NCI-H2081 (cell line): ENCODE data around the gene DCST2.

Source experiments
- DNase-seq, 2 experiments: peaks; one replicate each; lab custom pipeline; 2025; lab: John Stamatoyannopoulos, UW

The DCST2 gene

GRCh38 chr1:155069551-155070157, 36.1 kb upstream of the DCST2 start:
- peak; percentile 77 to 85 for DNase-seq

DNA sequence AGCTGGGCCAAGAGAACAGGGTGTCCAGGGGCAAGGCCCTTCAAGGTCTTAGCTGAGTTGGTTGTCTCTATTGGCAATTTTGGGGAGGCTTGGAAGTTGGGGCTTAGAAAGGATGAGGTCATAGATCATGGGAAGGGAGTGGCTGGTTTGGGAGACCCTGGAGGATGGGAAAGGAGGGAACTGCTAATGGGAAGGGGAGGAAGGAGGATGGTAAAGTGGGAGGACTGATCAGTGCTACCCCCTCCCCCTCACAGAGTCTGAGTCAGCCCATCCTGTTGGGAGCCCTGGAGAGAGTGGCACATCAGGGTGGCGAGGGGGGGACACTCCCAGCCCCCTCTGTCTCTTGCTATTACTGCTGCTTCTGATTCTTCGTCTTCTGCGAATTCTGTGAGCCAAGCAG, 35.0 kb upstream of the DCST2 start:
- no peak for DNase-seq

- DNase-seq, result no peak
Observed at GRCh38 chr1:155066777-155067176, 33.2 kb upstream of the DCST2 start.

- no peak for DNase-seq
Observed at GRCh38 chr1:155064832-155065429, 31.4 kb upstream of the DCST2 start.

DNA sequence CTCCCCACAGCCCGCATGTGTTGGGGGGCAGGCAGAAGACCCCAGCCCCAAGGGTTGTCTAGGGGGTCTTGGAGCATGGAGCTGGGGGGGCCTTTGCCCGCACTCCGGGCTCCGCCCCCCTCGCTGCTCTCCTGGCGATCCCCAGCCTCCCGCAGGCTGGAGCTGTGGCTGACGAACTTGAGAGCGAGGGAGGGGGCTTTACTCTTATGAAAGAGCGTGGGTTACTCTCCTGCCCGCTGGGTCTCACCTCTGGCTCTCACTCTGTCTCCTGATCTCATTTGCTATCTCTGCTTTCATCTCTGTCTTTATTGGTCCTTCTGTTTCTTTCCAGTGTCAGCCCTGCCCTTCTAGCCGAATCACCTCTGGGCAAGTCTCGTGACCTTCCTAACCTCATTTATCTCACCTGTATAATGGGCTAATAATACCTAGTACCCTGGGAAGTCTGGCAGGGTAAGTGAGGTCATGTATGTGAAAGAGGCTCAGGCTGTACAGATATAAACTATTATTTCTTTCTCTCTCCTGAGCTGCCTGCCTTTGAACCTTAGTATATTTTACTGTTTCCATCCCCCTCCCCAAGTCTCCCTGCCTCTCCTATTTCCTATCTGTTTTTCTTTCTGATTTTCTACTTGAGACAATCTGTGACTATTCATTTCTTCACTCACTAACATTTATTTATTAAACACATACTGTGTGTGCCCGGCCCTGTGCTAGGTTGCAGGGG, 30.7 kb upstream of the DCST2 start:
- peak in 1 of 2 experiments; percentile 35 for DNase-seq

DNA sequence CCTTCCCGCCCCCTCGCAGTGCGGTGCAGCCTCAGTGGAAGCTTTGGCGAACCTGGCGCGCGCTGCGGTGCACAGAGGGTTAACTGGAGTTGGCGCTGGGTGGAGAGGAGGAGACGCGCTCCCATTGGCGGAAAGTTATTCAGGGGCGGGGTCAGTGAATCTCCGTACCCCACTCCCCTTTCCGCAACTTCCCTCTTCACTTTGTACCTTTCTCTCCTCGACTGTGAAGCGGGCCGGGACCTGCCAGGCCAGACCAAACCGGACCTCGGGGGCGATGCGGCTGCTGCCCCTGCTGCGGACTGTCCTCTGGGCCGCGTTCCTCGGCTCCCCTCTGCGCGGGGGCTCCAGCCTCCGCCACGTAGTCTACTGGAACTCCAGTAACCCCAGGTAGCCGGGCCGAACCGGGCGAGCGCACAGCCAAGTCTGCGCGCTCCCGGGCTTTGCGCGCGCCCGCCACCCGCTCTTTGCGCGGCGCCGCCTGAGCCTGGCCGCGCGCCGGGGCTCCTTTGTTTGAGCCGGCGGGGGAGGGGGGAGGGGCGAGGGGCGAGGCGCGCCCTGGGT, 30.0 kb upstream of the DCST2 start, which contains the start of gene EFNA4:
Gene EFNA4, plus strand, starts transcription at position 191 of the 561 bp plus-strand sequence. Its CDS starts 84 bp downstream, at position 275.
- DNase-seq, result peak; percentile 47 to 54

- peak; percentile 53 to 58 for DNase-seq
Observed at GRCh38 chr1:155062702-155063411, 29.3 kb upstream of the DCST2 start.

DNA sequence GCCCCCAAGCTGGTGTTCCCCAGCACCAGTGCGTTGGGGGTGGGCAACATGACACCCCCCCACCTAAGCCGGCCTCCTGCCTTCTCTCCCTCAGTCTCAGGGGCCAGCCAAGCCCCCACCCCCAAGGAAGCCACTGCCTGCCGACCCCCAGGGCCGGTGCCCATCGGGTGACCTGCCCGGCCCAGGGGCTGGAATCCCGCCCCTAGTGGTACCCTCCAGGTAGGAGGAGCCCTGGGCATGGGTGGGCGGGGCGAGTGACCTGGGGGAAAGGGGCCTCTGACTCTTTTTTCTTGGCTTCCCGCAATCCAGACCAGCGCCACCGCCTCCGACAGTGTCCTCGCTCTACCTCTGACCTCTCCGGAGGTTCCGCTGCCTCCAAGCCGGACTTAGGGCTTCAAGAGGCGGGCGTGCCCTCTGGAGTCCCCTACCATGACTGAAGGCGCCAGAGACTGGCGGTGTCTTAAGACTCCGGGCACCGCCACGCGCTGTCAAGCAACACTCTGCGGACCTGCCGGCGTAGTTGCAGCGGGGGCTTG, 28.6 kb upstream of the DCST2 start:
- DNase-seq, result no peak

DNA sequence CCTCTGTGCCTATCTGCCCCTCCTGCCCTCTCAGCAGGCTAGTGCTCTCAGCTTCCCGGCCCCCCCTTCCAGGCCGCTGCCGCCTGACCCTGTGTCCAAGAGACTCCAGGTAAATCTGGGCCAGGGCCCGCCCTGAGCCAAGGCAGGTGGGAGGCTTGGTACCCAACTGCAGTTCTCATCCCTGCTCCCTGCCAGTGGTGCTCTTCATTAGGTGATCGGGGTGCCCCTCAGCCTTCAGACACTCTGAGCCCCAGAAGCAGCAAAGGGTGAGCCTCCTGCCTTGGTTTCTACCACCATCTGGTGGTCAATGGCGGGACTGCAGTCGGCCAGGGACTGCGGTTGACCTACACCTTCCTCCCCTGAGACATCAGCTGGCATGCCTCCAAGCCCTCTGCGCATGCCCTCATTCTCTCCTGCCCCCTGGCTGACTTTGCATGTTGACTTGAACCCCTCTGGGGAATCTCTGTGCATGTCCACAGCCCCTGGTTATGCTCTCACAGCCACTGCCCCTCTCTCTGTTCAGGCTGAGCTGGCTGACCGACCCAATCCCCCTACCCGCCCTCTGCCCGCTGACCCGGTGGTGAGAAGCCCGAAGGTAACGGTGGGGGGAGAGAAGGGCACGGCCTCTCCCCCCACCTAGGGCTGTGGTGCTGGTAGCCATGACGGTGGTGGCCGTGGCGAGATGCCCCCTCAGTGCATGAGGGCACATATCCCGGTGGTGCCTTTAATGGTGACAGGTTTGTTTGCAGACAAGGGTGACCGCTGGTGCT, 28.0 kb upstream of the DCST2 start:
- DNase-seq, result peak; percentile 88 to 91

GRCh38 chr1:155060736-155061135, 27.2 kb upstream of the DCST2 start:
- DNase-seq, result no peak

- no peak for DNase-seq
Observed at GRCh38 chr1:155057788-155058211, 24.2 kb upstream of the DCST2 start.

DNA sequence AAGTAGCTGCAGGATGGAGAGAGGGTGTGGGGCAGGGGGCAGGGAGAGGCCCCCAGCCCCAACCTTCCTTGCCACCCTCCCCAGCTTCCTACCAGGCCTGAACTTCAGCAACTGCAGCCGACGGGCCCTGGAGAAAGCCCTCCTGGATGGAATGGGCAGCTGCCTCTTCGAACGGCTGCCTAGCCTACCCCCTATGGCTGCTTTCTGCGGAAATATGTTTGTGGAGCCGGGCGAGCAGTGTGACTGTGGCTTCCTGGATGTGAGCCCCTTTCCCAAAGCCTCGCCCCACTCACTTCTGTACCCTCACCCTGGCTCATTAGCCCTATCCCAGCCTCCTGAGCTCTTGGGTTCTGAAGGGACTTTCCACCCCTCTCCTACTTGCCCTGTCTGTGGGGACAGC, 23.5 kb upstream of the DCST2 start:
- DNase-seq, result no peak

DNA sequence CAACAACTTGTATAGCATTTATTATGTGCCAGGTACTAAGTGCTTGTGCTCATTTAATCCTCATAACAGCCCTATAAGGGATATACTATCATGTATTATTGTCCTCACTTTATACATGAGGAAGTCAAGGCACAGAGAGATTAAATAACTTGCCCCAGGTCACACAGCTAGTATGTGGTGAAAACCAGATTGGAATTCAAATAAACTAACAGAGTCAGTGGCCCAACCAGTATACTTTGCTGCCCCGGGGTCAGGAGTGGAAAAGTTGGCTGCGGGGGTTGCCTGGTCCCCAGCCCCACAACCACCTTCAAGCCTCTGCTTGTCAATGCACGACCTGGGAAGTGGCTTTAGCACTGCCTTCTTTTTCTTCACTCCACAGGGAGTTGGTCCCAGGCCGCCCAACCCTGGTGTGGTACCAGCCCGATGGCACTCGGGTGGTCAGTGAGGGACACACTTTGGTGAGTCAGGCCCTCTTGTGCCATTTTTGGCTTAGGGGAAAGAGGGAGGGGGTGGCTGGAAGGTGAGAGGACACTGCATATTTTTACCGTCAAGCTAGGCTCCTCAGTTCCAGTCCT, 20.0 kb upstream of the DCST2 start:
- DNase-seq, result no peak

DNA sequence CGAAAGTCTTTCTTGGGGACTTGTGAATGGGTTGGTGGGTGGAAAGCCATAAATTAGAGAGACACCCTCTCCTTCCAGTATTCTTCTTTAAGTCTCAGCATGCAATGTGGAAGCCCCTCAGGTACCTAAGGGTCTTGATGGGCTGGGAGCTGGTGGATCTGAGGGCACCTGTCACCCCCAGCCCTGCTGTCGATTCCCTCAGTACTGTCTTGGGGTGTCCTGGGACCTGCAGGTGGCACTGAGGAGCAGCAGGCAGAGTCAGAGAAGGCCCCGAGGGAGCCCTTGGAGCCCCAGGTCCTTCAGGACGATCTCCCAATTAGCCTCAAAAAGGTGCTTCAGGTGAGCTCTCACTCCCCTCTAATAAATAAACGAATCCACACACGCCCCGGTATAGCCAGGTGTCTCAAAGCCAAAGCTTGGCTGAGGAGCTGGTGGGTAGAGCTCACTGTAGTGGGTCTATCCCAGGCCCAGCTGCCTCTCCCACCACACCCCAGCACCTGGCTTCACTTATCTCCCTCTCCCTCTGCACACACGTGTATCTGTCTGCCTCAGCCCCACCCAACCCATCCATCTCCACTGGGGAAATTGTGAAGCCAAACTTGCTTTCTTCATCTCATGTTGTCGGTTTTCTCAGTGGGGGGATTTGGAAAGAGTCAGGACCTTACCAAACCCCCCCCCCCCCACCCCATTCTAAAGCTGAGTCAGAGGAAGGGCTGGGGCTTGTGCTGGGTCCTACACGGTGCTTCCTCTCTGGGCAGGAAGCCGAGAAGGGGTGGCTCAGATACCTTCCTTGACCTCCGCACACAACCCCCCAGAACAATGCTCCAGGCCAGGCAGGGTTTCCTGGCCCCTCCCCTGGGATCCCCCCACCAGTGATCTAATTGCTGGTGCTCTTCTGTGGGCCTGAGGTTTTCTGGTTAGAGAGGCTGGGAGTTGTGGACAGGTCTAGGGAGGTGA, 19.1 kb upstream of the DCST2 start:
- no peak for DNase-seq

GRCh38 chr1:155051777-155052398, 18.3 kb upstream of the DCST2 start:
- DNase-seq, result peak; percentile 43 to 68

DNA sequence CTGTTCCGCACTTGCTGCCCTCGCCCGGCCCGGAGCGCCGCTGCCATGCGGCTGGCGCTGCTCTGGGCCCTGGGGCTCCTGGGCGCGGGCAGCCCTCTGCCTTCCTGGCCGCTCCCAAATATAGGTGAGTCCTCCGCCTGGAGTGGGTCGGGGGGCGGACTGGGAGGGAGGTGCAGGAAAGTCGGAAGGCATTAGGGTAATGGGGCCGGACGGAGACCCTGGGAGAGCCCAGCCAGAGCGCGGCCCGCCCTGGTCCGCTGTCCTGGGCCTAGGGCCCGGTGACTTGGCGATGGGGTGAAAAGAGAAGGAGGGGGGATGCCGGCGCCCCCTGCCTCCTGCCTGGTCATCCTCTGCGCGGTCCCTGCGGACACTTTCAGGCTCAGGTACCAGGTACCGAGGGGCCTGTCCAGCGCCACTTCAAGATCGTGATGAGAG, 17.8 kb upstream of the DCST2 start:
- no peak for DNase-seq

GRCh38 chr1:155050560-155051341, 17.2 kb upstream of the DCST2 start, which contains the start of gene ADAM15:
TSS of gene ADAM15 (plus strand) at chr1:155051316. CDS start at chr1:155051387, 71 bp downstream.
- DNase-seq, result peak; percentile 74 to 75
